Liver (tissue), 9 donors: ENCODE data around the gene MEGF11. TPM values are rescaled to one million over a fixed set of nuclear protein-coding genes. Genes with fewer than 3 reads are reported as not detected.
A peak's percentile ranks its signal among the peaks of the same experiment; 100 is the strongest.

ENCODE experiments used
- DNase-seq: peaks from one replicate; pipeline ENCODE4 v3.0.0-alpha.2; 2017; ENCODE audit warnings: low spot score
- H3K27ac ChIP-seq, 2 donors: one replicate each; pipeline ENCODE4 v1.7.0; 2013; ENCODE audit warnings: inconsistent platforms in 2 of 2, low read length in 2 of 2, control low read depth in 1 of 2, low read depth in 1 of 2, mild to moderate bottlenecking in 1 of 2
- H3K27me3 ChIP-seq, 4 donors: one replicate each; pipeline versions ENCODE4 v1.6.1 to v1.7.0; 2013; ENCODE audit warnings: low read length in 3 of 4, inconsistent platforms in 1 of 4, mild to moderate bottlenecking in 1 of 4, moderate library complexity in 1 of 4; ENCODE audit not compliant: control insufficient read depth in 4 of 4, insufficient read depth in 4 of 4
- H3K36me3 ChIP-seq, 4 donors: one replicate each; pipeline versions ENCODE4 v1.6.1 to v1.7.0; 2013; ENCODE audit warnings: low read length in 3 of 4, mild to moderate bottlenecking in 3 of 4, low read depth in 1 of 4, moderate library complexity in 1 of 4; ENCODE audit not compliant: control insufficient read depth in 4 of 4, insufficient read depth in 3 of 4
- H3K4me1 ChIP-seq, 4 donors: one replicate each; pipeline versions ENCODE4 v1.6.1 to v1.7.0; 2013; ENCODE audit warnings: low read length in 3 of 4, mild to moderate bottlenecking in 3 of 4, moderate library complexity in 1 of 4; ENCODE audit not compliant: control insufficient read depth in 4 of 4, insufficient read depth in 4 of 4
- H3K4me3 ChIP-seq, 3 donors: one replicate each; pipeline versions ENCODE4 v1.6.1 to v1.7.0; 2013; ENCODE audit warnings: low read length in 3 of 3, control low read depth in 1 of 3, low read depth in 1 of 3, mild to moderate bottlenecking in 1 of 3
- H3K9ac ChIP-seq, 2 donors: one replicate each; pipeline ENCODE4 v1.7.0; 2013; ENCODE audit warnings: low read length in 2 of 2, mild to moderate bottlenecking in 2 of 2, moderate library complexity in 2 of 2, control low read depth in 1 of 2, low read depth in 1 of 2
- H3K9me3 ChIP-seq, 4 donors: one replicate each; pipeline versions ENCODE4 v1.6.1 to v1.7.0; 2013; ENCODE audit warnings: low read length in 3 of 4; ENCODE audit not compliant: control insufficient read depth in 4 of 4
- EGR1 ChIP-seq, 2 donors: IDR thresholded peaks; 2 replicates each; pipeline ENCODE4 v1.6.1; 2016 to 2018; ENCODE audit warnings: antibody characterized with exemption in 2 of 2, low read depth in 2 of 2
- FOXA1 ChIP-seq: IDR thresholded peaks from 2 replicates; pipeline ENCODE4 v1.6.1; 2016; ENCODE audit warnings: antibody characterized with exemption
- FOXA2 ChIP-seq: IDR thresholded peaks from 2 replicates; pipeline ENCODE4 v1.6.1; 2016; ENCODE audit warnings: antibody characterized with exemption
- GABPA ChIP-seq, 2 donors: IDR thresholded peaks in 1 of 2; conservative IDR thresholded peaks in 1 of 2; 2 replicates each; pipeline ENCODE4 v1.6.1; 2016; ENCODE audit warnings: antibody characterized with exemption in 2 of 2, mild to moderate bottlenecking in 1 of 2, moderate library complexity in 1 of 2
- HNF4A ChIP-seq, 2 donors: conservative IDR thresholded peaks; 2 replicates each; pipeline ENCODE4 v1.6.1; 2016; ENCODE audit warnings: antibody characterized with exemption in 2 of 2, mild to moderate bottlenecking in 2 of 2
- HNF4G ChIP-seq: IDR thresholded peaks from 2 replicates; pipeline ENCODE4 v1.6.1; 2016; ENCODE audit warnings: antibody characterized with exemption
- JUND ChIP-seq, 2 donors: IDR thresholded peaks; 2 replicates each; pipeline ENCODE4 v1.6.1; 2016; ENCODE audit warnings: antibody characterized with exemption in 2 of 2
- MAX ChIP-seq: IDR thresholded peaks from 2 replicates; pipeline ENCODE4 v1.6.1; 2016; ENCODE audit warnings: antibody characterized with exemption
- NR2F2 ChIP-seq: IDR thresholded peaks from 2 replicates; pipeline ENCODE4 v1.6.1; 2016; ENCODE audit warnings: antibody characterized with exemption
- REST ChIP-seq: IDR thresholded peaks from 2 replicates; pipeline ENCODE4 v1.6.1; 2016; ENCODE audit warnings: antibody characterized with exemption, mild to moderate bottlenecking
- SP1 ChIP-seq: IDR thresholded peaks from 2 replicates; pipeline ENCODE4 v1.6.1; 2018; ENCODE audit warnings: antibody characterized with exemption, mild to moderate bottlenecking
- YY1 ChIP-seq: IDR thresholded peaks from 2 replicates; pipeline ENCODE4 v1.6.1; 2016; ENCODE audit warnings: antibody characterized with exemption, mild to moderate bottlenecking
- WGBS: extraction: QIAGEN DNeasy Blood & Tissue Kit; methylation state at CpG from one replicate; pipeline ENCODE4 v1.1.7; 2013; 5-methylcytosine and 5-hydroxymethylcytosine counted together
- polyA plus RNA-seq, 2 donors: library from polyadenylated mRNA; stranded (reverse) in 1 of 2; unstranded in 1 of 2; fragments of 200-250 nt in 1 of 2; fragments of >200 nt in 1 of 2; fragmentation: Nextera tagmentation in 1 of 2; extraction: Ambion mirVana in 1 of 2; gene quantifications; one replicate each; pipeline versions ENCODE4 v1.2.1 to v1.2.3, GENCODE V29; 2013 to 2015
- total RNA-seq, 2 donors: library from RNA; depleted of rRNA; stranded (reverse); fragments of >200 nt; gene quantifications; one replicate each; pipeline ENCODE4 v1.2.3, GENCODE V29; 2014
- TF ChIP-seq, protein P1 (sequence below): IDR thresholded peaks from 2 replicates; pipeline ENCODE4 v1.6.1; 2016; ENCODE audit warnings: antibody characterized with exemption
- donor health status: healthy.
- donor health status: healthy.
- donor health status: healthy.
- donor health status: healthy.
- donor health status: healthy.

Gene MEGF11
- total and polyA plus RNA-seq, 4 donors, result under 0.01 to 0.51 (median 0.03) TPM; not detected in 1

DNA sequence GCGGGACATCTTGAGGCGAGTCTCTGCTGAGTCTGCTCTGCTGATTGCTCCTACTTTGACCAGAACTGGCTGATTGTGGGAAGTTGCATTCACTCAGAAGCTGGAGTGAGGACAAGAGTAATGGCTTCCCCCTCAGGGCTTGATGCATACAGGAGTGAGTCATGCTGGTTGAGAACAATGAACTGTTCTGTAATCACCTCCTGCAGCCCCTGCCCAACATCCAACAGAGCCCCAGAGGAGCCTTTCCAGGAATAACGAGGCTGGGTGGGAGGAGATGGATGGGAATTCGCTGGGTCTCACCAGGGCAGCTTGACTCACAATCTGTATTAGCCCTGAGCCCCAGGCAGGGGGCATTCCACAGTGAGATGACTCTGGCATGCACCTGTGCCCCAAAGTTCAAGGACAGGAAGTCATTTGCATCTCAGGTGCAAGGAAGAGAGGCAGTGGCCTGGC is 299.2 kb downstream of the MEGF11 start (continued):
- TF ChIP-seq HNF4G (no peak), YY1 (no peak), HNF4A (conservative IDR thresholded peaks at IDR 0.05) (no peak), EGR1 (IDR thresholded peaks at IDR 0.05; ENCODE audit: low read depth in 2 of 2) (no peak), GABPA (IDR thresholded peaks at IDR 0.05 in 1 of 2, conservative IDR thresholded peaks at IDR 0.05 in 1 of 2) (no peak), NR2F2 (no peak), FOXA2 (no peak), JUND (IDR thresholded peaks at IDR 0.05) (no peak)

DNA sequence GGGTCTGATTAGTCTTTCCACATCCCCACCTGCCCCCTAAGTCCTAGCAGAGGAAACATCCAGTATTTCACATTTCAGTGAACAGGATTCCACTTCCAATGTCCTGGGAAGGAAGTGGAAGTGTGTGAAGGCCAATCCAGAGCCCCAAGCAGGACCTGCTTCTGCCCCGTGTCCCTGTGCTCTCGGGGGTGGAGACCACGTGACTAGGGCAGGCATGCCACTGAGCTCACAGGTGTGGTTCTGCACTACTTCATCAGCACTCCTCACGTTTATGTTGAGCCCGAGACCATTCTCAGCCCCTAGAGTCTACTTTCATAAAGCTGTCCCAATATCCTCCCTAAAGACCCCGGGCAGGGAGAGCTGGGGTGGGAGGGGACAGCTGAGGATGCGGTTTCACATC is 299.9 kb downstream of the MEGF11 start:
- no peaks in the 10 kb centered on the region for H3K36me3 ChIP-seq
- DNase-seq, result no peak
- H3K4me1 ChIP-seq, result no peaks in the 10 kb centered on the region
- WGBS, result 71% methylated on average over 7 of the region's 7 CpGs
- no peaks in the 10 kb centered on the region for H3K9me3 ChIP-seq
- no peak overlapping the region for H3K9ac ChIP-seq
- no peak overlapping the region for H3K27ac ChIP-seq
- no peak overlapping the region for H3K4me3 ChIP-seq
- H3K27me3 ChIP-seq, result peaks cover 0 to 2% (median 0%) of the 10 kb centered on the region in 4 donors
- no peak for TF ChIP-seq EGR1 (IDR thresholded peaks at IDR 0.05; ENCODE audit: low read depth in 2 of 2)
- no peak for TF ChIP-seq SP1
- no peak for TF ChIP-seq FOXA1

- Histone ChIP-seq H3K36me3 (no peaks in the 10 kb centered on the region), H3K9ac (no peak overlapping the region), H3K9me3 (no peaks in the 10 kb centered on the region), H3K4me3 (no peak overlapping the region), H3K4me1 (peaks cover 0 to 3% (median 0%) of the 10 kb centered on the region in 4 donors), H3K27me3 (peaks cover 0 to 2% (median 0%) of the 10 kb centered on the region in 4 donors), H3K27ac (no peak overlapping the region)
- TF ChIP-seq MAX, result no peak
- peak; percentile 98 for TF ChIP-seq REST
- TF ChIP-seq HNF4A (conservative IDR thresholded peaks at IDR 0.05), result no peak
- no peak for TF ChIP-seq NR2F2
- TF ChIP-seq, protein P1, sequence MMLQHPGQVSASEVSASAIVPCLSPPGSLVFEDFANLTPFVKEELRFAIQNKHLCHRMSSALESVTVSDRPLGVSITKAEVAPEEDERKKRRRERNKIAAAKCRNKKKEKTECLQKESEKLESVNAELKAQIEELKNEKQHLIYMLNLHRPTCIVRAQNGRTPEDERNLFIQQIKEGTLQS, result no peak
- TF ChIP-seq YY1, result no peak
- no peak for DNase-seq
- 46% methylated on average over 7 of the region's 7 CpGs for WGBS
These were observed 301.0 kb downstream of the MEGF11 start for GRCh38 chr15:65952391-65953053.
